ENCODE measurements around the gene GLI3.

The GLI3 gene

GRCh38 chr7:42105554-42106358 is 131.3 kb downstream of the GLI3 start:
- DNase-seq (ENCODE audit: low read depth, low spot score): no peak

DNA sequence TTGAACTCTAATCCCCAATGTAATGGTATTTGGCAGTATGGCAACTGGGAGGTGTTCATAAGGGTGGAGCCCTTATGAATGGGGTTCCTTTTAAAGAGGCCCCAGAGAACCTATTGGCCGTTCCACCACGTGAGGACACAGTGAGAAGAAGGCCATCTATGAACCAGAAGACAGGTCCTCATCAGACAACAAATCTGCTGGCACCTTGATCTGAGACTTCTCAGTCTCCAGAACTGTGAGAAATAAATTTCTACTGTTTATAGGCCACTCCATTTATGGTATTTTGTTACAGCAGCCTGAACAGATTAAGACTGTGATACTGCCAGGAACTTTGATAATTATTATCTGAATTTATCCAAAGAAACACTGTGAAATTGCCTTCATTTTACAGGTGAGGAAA is 132.3 kb downstream of the GLI3 start:
- no peak for DNase-seq (ENCODE audit: low read depth, low spot score)

DNA sequence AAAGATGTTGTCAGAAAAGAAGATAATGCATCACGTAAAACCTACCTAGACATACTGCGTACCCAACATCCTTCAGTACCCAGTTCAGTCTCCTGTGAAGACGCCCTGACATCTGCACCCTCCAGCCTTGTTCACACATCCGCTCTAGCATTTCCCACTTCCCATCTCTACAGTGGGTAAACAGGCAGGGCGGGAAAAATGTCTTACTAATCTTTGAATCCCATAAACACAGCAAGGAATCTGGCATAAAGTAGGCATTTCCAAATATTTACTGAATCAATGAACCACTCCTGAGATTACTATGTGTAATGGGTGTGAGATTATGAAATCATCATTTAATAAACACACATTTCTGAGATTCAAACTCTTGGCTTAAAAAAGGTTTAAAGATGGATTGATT is 132.8 kb downstream of the GLI3 start:
- DNase-seq (ENCODE audit: low read depth, low spot score): no peak

GRCh38 chr7:42103456-42103855 is 133.6 kb downstream of the GLI3 start:
- DNase-seq (ENCODE audit: low read depth, low spot score): no peak

GRCh38 chr7:42103020-42103419 is 134.0 kb downstream of the GLI3 start:
- DNase-seq (ENCODE audit: low read depth, low spot score): no peak

- DNase-seq (ENCODE audit: low read depth, low spot score): no peak
These were observed 134.7 kb downstream of the GLI3 start for GRCh38 chr7:42102301-42102700.

- DNase-seq (ENCODE audit: low read depth, low spot score): no peak
These were observed 136.9 kb downstream of the GLI3 start for GRCh38 chr7:42100156-42100508.

DNA sequence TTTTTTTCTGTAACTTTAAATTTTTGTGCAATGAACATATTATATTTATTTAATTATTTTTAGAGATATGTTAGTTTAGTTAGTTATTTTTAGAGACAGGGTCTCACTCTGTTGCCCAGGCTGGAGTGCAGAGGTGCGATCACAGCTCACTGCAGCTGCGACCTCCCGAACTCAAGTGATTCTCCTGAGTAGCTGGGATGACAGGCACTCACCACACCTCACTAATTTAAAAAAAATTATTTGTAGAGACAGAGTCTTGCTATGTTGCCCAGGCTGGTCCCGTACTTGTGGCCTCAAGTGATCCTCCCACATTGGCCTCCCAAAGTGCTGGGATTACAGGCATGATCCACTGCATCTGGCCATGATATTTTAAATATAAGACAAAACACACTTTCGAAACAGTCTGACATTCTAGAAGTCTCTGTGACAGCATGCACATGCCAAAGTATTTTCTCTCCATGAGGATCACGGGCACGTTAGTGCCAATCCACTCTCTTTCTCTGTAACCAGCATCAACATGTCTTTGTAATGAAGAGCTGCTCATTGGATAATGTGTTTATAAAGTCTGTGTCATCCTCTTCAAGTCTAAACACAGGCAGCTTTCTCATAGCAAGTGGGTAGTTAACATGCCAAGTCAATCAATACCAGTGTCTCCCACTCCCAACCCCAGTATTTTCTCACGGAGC is 137.4 kb downstream of the GLI3 start:
- no peak for DNase-seq (ENCODE audit: low read depth, low spot score)

GRCh38 chr7:42099066-42099465 is 137.9 kb downstream of the GLI3 start:
- no peak for DNase-seq (ENCODE audit: low read depth, low spot score)

DNA sequence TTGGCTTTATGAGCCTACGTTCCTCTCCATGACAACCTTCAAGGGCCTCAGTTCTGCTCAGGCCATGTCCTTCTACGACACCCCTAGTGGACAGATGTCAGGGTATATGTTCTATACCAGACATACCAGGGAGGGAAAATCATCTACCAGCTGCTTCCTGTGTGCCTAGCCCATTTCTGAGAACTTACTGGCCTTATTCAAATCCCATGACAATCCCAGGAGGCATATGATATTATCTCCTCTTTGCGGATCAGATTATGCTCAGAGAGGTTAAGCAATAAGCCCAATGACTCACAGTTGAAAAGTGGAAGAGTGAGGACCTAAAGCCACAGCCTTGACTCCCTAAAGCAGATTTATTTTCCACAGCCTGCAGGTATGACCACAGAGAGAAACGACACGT is 139.3 kb downstream of the GLI3 start:
- peak; percentile 12 for DNase-seq (ENCODE audit: low read depth, low spot score)

DNA sequence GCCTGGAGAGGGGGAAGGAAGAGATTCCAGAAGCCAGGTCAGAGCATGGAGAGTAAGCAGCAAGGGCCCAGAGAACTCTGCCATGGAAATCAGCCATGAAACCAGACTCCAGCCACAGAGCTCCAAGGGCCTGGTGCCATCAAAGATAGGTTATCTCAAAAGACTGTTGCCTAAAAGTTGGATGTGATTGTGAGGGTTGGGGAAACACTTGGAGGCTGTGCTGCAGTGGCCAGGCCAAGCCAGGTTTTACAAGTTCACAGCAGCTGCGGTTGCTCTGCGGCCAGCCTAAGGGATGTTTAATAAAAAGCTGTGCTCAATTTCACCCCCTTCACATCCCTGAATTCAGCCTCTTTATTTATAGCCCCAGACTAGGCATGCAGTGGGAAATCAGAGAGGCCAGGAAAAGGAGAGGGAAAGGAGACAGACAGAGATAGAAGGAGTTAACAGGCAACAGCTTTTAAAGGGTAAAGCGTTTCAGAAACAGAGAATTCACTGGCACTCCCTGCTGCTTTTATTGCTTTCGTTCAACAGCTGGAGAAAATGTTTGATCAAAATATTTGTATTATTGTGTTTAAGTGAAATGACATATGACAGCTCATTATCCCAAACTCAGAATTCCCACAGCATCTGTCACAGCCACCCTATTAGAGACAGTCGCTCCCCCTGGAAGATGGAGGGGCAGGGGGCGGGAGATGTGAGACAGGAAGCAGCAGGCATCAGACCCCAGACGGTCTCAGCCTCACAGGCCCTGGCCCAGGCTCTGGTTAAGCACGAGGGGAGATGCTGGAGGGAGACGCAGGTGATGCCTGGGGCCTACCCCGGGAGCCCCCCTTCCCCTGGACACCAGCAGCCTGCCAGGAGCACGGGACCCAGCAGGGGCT is 140.1 kb downstream of the GLI3 start:
- DNase-seq (ENCODE audit: low read depth, low spot score): no peak

DNA sequence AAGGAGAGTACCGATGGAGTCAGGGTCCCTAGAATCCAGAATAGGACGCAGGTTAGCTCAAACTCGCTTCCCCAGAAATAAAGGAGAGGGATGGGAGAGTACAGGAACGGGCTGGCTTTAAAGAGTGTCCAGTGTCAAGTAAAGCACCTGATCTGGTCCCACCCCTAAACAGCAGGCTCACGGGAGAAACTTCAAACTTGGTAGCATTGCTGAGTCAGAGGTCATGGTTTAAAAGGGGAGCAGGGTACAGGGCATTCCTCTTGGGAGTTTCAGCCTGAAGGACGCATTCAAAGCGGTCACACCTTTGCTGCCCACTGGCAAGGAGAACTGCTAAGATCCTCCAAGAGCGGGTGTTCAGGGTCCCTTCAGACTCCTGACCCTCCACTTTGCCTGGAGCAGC is 140.7 kb downstream of the GLI3 start:
- DNase-seq (ENCODE audit: low read depth, low spot score): no peak

DNA sequence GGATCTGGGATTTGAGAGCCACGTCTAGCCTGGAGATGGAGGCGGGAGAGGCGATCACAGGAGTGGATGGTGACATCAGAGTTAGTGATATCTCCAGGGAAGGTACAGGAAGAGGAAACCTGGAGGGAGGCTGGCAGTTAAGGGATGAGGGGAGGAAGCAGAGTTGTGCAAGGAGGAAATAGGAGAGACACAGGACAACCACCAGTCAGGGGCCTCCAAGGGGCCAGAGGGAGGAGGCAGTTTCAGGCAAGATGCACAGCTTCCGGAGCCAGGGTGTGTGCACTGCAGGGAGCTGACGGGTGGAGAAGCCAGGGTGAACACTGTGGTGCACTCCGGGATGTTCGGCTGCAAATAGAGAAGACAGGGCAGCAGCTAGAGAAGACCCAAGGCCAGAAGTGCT is 141.2 kb downstream of the GLI3 start:
- DNase-seq (ENCODE audit: low read depth, low spot score): no peak

GRCh38 chr7:42093349-42093905 is 143.6 kb downstream of the GLI3 start:
- no peak for DNase-seq (ENCODE audit: low read depth, low spot score)

DNA sequence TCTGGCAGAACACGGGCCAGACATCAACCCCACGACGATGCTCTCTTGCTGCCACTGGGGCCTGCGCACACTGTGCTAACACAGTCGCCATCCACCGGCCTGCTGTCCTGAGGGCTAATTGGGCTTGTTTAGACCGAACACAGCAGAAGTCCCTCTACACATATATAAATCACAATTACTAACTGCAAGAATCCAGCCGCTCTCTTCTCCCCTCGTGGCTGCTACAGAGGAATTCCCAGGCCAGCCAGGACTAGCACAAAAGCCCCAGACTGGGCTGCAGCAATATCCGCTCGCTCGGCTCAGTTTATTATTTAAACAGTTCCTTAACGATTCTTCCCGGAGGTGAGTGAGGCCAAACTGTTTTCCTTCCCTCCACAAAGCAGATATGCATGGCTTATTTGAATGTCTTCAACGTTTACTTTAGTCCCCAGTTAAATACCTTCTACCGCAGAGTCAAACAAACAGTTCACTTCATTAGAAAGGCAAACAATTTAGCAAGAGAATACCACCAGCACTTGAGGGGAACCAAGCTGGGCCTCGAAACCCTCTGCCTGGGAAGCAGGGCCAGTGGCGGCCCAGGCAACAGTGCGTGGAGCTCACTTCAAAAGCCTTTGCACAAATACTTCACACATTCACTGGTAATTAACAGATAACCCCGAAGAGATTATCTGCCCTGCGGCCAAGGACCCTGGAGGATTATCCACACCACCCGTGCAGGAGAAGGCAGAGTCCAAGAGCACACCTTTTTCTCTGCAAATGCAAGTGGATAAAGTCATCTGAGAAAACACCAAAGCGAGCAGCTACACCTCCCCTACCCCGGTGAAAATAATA is 145.3 kb downstream of the GLI3 start:
- peak; percentile 18 for DNase-seq (ENCODE audit: low read depth, low spot score)

DNA sequence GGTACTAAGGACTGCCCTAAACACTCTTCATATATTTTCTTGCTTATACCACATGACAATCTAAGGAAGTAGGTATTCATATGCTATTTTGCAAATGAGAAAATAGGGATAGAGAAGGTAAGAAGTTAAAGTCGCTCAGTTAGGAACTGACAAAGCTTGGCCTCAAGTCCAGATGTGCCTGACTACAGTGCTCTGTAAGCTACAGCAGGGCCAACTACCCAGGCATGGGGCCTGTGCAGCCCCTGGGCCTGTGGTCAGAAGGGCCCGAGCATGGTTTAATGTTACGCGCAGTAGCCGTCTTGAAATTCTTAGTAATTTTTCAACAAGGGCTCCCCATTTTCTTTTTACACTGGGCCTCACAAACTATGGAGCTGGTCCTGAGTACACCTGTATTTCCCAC is 146.2 kb downstream of the GLI3 start:
- DNase-seq (ENCODE audit: low read depth, low spot score): no peak

- no peak for DNase-seq (ENCODE audit: low read depth, low spot score)
These were observed 147.0 kb downstream of the GLI3 start for GRCh38 chr7:42090056-42090455.

GRCh38 chr7:42087616-42088015 is 149.4 kb downstream of the GLI3 start:
- DNase-seq (ENCODE audit: low read depth, low spot score): no peak

- no peak for DNase-seq (ENCODE audit: low read depth, low spot score)
These were observed 151.5 kb downstream of the GLI3 start for GRCh38 chr7:42085531-42085930.

GRCh38 chr7:42084263-42084662 is 152.7 kb downstream of the GLI3 start:
- no peak for DNase-seq (ENCODE audit: low read depth, low spot score)

GRCh38 chr7:42083284-42083683 is 153.7 kb downstream of the GLI3 start:
- no peak for DNase-seq (ENCODE audit: low read depth, low spot score)
